ENCODE results near the gene CST8.
"Not testable (repeated sequence)": the region's sequence is repeated elsewhere in the genome, so short reads cannot be mapped to it uniquely, and the experiment has no call there.

The CST8 gene

GRCh38 chr20:23456409-23456808 is 34.5 kb upstream of the CST8 start:
- DNase-seq (ENCODE audit: low spot score) = no peak
- TF ChIP-seq, protein P1, sequence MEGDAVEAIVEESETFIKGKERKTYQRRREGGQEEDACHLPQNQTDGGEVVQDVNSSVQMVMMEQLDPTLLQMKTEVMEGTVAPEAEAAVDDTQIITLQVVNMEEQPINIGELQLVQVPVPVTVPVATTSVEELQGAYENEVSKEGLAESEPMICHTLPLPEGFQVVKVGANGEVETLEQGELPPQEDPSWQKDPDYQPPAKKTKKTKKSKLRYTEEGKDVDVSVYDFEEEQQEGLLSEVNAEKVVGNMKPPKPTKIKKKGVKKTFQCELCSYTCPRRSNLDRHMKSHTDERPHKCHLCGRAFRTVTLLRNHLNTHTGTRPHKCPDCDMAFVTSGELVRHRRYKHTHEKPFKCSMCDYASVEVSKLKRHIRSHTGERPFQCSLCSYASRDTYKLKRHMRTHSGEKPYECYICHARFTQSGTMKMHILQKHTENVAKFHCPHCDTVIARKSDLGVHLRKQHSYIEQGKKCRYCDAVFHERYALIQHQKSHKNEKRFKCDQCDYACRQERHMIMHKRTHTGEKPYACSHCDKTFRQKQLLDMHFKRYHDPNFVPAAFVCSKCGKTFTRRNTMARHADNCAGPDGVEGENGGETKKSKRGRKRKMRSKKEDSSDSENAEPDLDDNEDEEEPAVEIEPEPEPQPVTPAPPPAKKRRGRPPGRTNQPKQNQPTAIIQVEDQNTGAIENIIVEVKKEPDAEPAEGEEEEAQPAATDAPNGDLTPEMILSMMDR (IDR thresholded peaks at IDR 0.05; ENCODE audit: extremely low read depth, missing control alignments) = no peak

- TF ChIP-seq, protein P1 (IDR thresholded peaks at IDR 0.05; ENCODE audit: extremely low read depth, missing control alignments) = no peak
- no peak for DNase-seq (ENCODE audit: low spot score)
These were observed 34.0 kb upstream of the CST8 start for GRCh38 chr20:23456873-23457272.

DNA sequence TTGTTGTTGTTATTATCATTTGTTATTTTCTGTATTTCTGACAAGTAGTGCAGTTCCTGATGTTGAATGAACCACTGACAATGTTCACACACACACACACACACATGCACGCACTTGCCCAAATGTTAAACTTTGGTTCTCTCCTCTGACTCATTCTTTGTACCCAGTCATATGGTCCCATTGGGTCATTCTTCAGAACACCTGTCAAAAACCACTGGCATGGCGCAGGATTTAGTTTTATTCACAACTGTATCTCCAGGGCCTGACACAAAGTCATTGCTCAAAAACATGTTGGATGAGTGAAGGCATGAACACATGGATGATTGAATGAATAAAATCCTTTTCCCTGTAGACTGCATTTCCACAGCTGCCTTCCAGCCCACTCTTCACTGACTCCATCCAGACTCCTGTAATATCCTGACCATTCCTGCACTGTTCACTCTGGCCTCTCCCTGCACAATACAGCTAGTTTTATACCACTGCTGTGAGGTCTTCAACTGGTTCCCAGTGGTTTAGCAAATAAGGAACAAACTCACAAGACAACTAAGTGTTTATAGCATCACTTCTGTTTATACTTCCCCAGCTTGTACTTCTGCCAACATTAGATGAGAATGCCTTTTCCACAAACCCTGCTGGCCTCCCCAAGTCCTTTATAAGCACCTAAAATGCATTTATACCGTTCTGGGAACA is 31.3 kb upstream of the CST8 start:
- TF ChIP-seq, protein P1 (IDR thresholded peaks at IDR 0.05; ENCODE audit: extremely low read depth, missing control alignments) = no peak
- no peak for DNase-seq (ENCODE audit: low spot score)

- no peak for DNase-seq (ENCODE audit: low spot score)
- TF ChIP-seq, protein P1 (IDR thresholded peaks at IDR 0.05; ENCODE audit: extremely low read depth, missing control alignments) = no peak
These were observed 29.7 kb upstream of the CST8 start for GRCh38 chr20:23461180-23461579.

- DNase-seq (ENCODE audit: low spot score) = not testable (repeated sequence)
These were observed 24.0 kb upstream of the CST8 start for GRCh38 chr20:23466961-23467360.

DNA sequence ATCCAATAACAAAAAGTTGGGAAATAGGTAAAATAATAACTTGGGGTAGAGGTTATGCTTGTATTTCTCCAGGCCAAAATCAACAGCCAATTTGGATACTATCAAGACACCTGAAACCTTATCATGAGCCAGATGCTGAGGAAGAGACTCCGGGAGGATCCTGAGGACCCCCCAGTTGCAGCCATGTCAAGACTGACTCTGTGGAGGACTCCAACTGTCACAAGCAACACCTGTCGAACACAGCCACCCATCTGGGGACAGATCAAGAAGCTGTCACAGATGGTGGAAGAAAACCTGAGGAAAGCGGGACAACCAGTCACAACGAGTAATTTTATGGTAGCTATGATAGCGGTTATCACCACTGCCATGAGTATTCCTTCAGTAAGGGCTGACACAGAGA is 18.6 kb upstream of the CST8 start:
- not testable (repeated sequence) for DNase-seq (ENCODE audit: low spot score)

- not testable (repeated sequence) for DNase-seq (ENCODE audit: low spot score)
These were observed 17.6 kb upstream of the CST8 start for GRCh38 chr20:23473293-23473692.

DNA sequence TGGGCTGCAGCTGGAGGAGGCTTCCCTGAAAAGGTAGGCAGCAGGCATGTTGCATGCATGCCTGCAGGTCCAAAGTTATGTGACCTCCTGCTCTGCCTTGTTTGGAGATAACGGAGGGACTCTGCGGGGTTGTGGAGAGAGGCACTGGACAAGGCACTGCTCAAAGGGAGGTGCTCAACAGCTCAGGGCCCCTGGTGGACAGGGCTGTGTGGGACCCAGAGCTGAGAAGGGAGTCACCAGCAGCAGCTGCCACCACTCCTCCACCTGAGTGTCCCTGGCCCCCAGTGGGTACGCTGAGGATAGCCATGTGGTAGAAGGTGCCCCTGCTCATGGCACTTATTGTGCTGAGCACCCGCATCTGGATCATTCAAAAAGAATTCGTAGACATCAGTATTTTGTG is 15.5 kb upstream of the CST8 start:
- no peak for DNase-seq (ENCODE audit: low spot score)
- TF ChIP-seq, protein P1 (IDR thresholded peaks at IDR 0.05; ENCODE audit: extremely low read depth, missing control alignments) = no peak

- no peak for DNase-seq (ENCODE audit: low spot score)
- TF ChIP-seq, protein P1 (IDR thresholded peaks at IDR 0.05; ENCODE audit: extremely low read depth, missing control alignments) = no peak
These were observed 14.7 kb upstream of the CST8 start for GRCh38 chr20:23476015-23476754.
